IMR-90 (cell line): ENCODE measurements around the gene BAIAP2. TPM values are rescaled to one million over a fixed set of nuclear protein-coding genes. Genes with fewer than 3 reads are reported as not detected.

ENCODE experiments used
- ATAC-seq: fragments of 200-7000 bp; cut with Tn5 transposase; 2 replicates; pipeline ENCODE4 v1.9.1; 2020; ENCODE audit warnings: low read depth, mild to moderate bottlenecking, moderate library complexity
- BruUV-seq: library from RNA; stranded (reverse); fragments of 400-500 nt; replicated peaks from 2 replicates; lab custom pipeline; 2021; lab: Mats Ljungman, UMichigan
- CTCF ChIA-PET: fragments of 300-600 bp; formaldehyde crosslinking; extraction: SDS; loops from one replicate; lab custom pipeline; 2021; ENCODE audit warnings: antibody characterized with exemption; lab: Yijun Ruan, JAX
- POLR2A ChIA-PET: fragments of 300-600 bp; sonication (Branson Sonifier 250); formaldehyde crosslinking; loops from one replicate; lab custom pipeline; 2022; ENCODE audit warnings: antibody characterized with exemption; ENCODE audit not compliant: unreplicated experiment; lab: Charles Lee
- DNase-seq: peaks from one replicate; pipeline ENCODE4 v3.0.0; 2013
- H2AFZ ChIP-seq: replicated peaks from 2 replicates; pipeline ENCODE3; 2013; ENCODE audit warnings: low read length, mild to moderate bottlenecking; ENCODE audit not compliant: poor library complexity
- H2AK5ac ChIP-seq: 2 replicates; pipeline ENCODE4 v1.6.1; 2013; ENCODE audit warnings: low read depth, low read length, inconsistent platforms
- H2AK9ac ChIP-seq: replicated peaks from 2 replicates; pipeline ENCODE3; 2013; ENCODE audit warnings: mild to moderate bottlenecking, low read depth, low read length, moderate library complexity; ENCODE audit not compliant: poor library complexity
- H2BK120ac ChIP-seq: 2 replicates; pipeline ENCODE4 v1.6.1; 2013; ENCODE audit warnings: low read depth, low read length, inconsistent platforms
- H2BK15ac ChIP-seq: 3 replicates; pipeline ENCODE4 v1.6.1; 2013; ENCODE audit warnings: low read depth, low read length, inconsistent platforms
- H2BK20ac ChIP-seq: 2 replicates; pipeline ENCODE4 v1.6.1; 2013; ENCODE audit warnings: low read depth, mild to moderate bottlenecking, inconsistent platforms, low read length, moderate library complexity
- H2BK5ac ChIP-seq: 2 replicates; pipeline ENCODE4 v1.6.1; 2013; ENCODE audit warnings: mild to moderate bottlenecking, low read depth, low read length, inconsistent platforms; ENCODE audit not compliant: poor library complexity, severe bottlenecking
- H3K14ac ChIP-seq: replicated peaks from 2 replicates; pipeline ENCODE4 v1.6.1; 2013; ENCODE audit warnings: low read depth, low read length, inconsistent platforms
- H3K18ac ChIP-seq: 2 replicates; pipeline ENCODE4 v1.6.1; 2013; ENCODE audit warnings: low read depth, low read length, control low read depth
- H3K23ac ChIP-seq: 2 replicates; pipeline ENCODE4 v1.6.1; 2013; ENCODE audit warnings: low read depth, low read length, inconsistent platforms
- H3K27ac ChIP-seq: 2 replicates; pipeline ENCODE4 v1.5.1; 2013; ENCODE audit warnings: mild to moderate bottlenecking, control low read depth, low read length; ENCODE audit not compliant: insufficient read depth
- H3K27me3 ChIP-seq: 2 replicates; pipeline ENCODE4 v1.6.1; 2013; ENCODE audit warnings: low read length; ENCODE audit not compliant: control insufficient read depth, insufficient read depth
- H3K36me3 ChIP-seq: 2 replicates; pipeline ENCODE4 v1.6.1; 2013; ENCODE audit warnings: low read length, mixed read lengths; ENCODE audit not compliant: control insufficient read depth, insufficient read depth
- H3K4ac ChIP-seq: 2 replicates; pipeline ENCODE4 v1.6.1; 2013; ENCODE audit warnings: low read depth, low read length, inconsistent platforms
- H3K4me1 ChIP-seq: 2 replicates; pipeline ENCODE4 v1.6.1; 2013; ENCODE audit warnings: low read length, mixed read lengths; ENCODE audit not compliant: control insufficient read depth, insufficient read depth
- H3K4me2 ChIP-seq: 2 replicates; pipeline ENCODE4 v1.6.1; 2013; ENCODE audit warnings: low read depth, mild to moderate bottlenecking, control low read depth, low read length, moderate library complexity
- H3K4me3 ChIP-seq: 2 replicates; pipeline ENCODE4 v1.5.1; 2013; ENCODE audit warnings: low read depth, mild to moderate bottlenecking, control low read depth, low read length, moderate library complexity; ENCODE audit not compliant: insufficient read depth
- H3K56ac ChIP-seq: 2 replicates; pipeline ENCODE4 v1.6.1; 2013; ENCODE audit warnings: low read length, inconsistent platforms; ENCODE audit not compliant: insufficient read depth; ENCODE audit errors: extremely low read depth
- H3K79me1 ChIP-seq, 2 experiments: 2 replicates each; pipeline ENCODE4 v1.6.1; 2013; ENCODE audit warnings: low read length in 2 of 2, inconsistent platforms in 1 of 2, low read depth in 1 of 2
- H3K9ac ChIP-seq: 2 replicates; pipeline ENCODE4 v1.6.1; 2013; ENCODE audit warnings: low read depth, low read length, control low read depth
- H3K9me1 ChIP-seq: 2 replicates; pipeline ENCODE4 v1.6.1; 2013; ENCODE audit warnings: low read length, inconsistent platforms; ENCODE audit not compliant: insufficient read depth
- H3K9me3 ChIP-seq: 2 replicates; pipeline ENCODE4 v1.6.1; 2013; ENCODE audit warnings: low read length; ENCODE audit not compliant: control insufficient read depth, insufficient read depth
- H4K20me1 ChIP-seq: 2 replicates; pipeline ENCODE4 v1.6.1; 2013; ENCODE audit warnings: low read length, inconsistent platforms; ENCODE audit not compliant: insufficient read depth
- H4K5ac ChIP-seq: 2 replicates; pipeline ENCODE4 v1.6.1; 2013; ENCODE audit warnings: mild to moderate bottlenecking, low read depth, low read length, control low read depth
- H4K8ac ChIP-seq, 2 experiments: 2 replicates each; pipeline ENCODE4 v1.6.1; 2013; ENCODE audit warnings: low read depth in 2 of 2, low read length in 2 of 2, control low read depth in 1 of 2, inconsistent platforms in 1 of 2
- H4K91ac ChIP-seq: 2 replicates; pipeline ENCODE4 v1.6.1; 2013; ENCODE audit warnings: low read depth, low read length, inconsistent platforms; ENCODE audit not compliant: insufficient read depth
- ELK1 ChIP-seq: fragments of 150-350 bp; IDR thresholded peaks from 2 replicates; pipeline ENCODE4 v1.6.1; 2016; ENCODE audit warnings: low read depth, mild to moderate bottlenecking, low read length, moderate library complexity, borderline replicate concordance
- MAZ ChIP-seq: IDR thresholded peaks from 2 replicates; pipeline ENCODE4 v1.6.1; 2012; ENCODE audit warnings: low read depth, mild to moderate bottlenecking, low read length, improper control_type of control experiment, moderate library complexity, borderline replicate concordance
- NFE2L2 ChIP-seq: fragments of 150-350 bp; IDR thresholded peaks from 2 replicates; pipeline ENCODE4 v1.6.1; 2016; ENCODE audit warnings: low read depth, mild to moderate bottlenecking, low read length
- USF2 ChIP-seq: fragments of 150-350 bp; IDR thresholded peaks from 2 replicates; pipeline ENCODE4 v1.6.1; 2017; ENCODE audit warnings: mild to moderate bottlenecking, antibody characterized with exemption, low read length, low read depth
- WGBS, 2 experiments: methylation state at CpG; one replicate each; pipeline versions ENCODE4 v1.1.5 to v1.1.7; 2013; ENCODE audit warnings: missing lambda C conversion rate in 2 of 2; ENCODE audit not compliant: insufficient read length in 1 of 2; ENCODE audit errors: extremely low coverage in 2 of 2; 5-methylcytosine and 5-hydroxymethylcytosine counted together
- dilution Hi-C: fragments of 300-500 bp; cut with HindIII; formaldehyde crosslinking; loops from one replicate; pipeline ENCODE4 v1.14.3; 2018; ENCODE audit warnings: low sequenced_read_pairs; ENCODE audit not compliant: unreplicated experiment
- in situ Hi-C: fragments of 300-500 bp; cut with MboI; formaldehyde crosslinking; loops from 3 replicates; pipeline ENCODE4 v1.14.3; 2019; ENCODE audit warnings: low sequenced_read_pairs, inconsistent platforms, mixed read lengths
- intact Hi-C: fragments of 100-400 bp; cut with micrococcal nuclease; formaldehyde crosslinking; loops from 2 replicates; pipeline ENCODE4 v1.10.0; 2022
- polyA plus RNA-seq, 3 experiments: library from polyadenylated mRNA; depleted of rRNA; stranded (reverse); fragments of >200 nt; gene quantifications; 2 replicates each; pipeline ENCODE4 v1.2.3, GENCODE V29; 2012; ENCODE audit warnings: low replicate concordance in 1 of 3
- total RNA-seq: library from RNA; depleted of rRNA; stranded (reverse); fragments of >200 nt; gene quantifications from 2 replicates; pipeline ENCODE4 v1.2.3, GENCODE V29; 2012

The BAIAP2 gene
- total and polyA plus RNA-seq, 2 of the 4 experiments (the other 2 are of a cell fraction), result 18.3 to 32.6 TPM

- POLR2A ChIA-PET, result no interaction called here
- TF ChIP-seq MAZ (no peak), ELK1 (no peak), USF2 (no peak), NFE2L2 (no peak)
- DNase-seq (no peak), ATAC-seq (no peak)
- Histone ChIP-seq H3K56ac (no peak overlapping the region), H2AFZ (no peak overlapping the region), H3K9ac (no peak overlapping the region), H3K4me3 (no peak overlapping the region), H2AK5ac (no peak overlapping the region), H2BK15ac (no peak overlapping the region), H4K5ac (no peak overlapping the region), H2AK9ac (no peak overlapping the region), H3K4ac (no peak overlapping the region), H3K27me3 (peaks cover 31% of the 10 kb centered on the region), H3K36me3 (no peaks in the 10 kb centered on the region), H3K27ac (no peak overlapping the region), H3K9me1 (no peaks in the 10 kb centered on the region), H2BK20ac (no peak overlapping the region), H4K91ac (no peak overlapping the region), H3K4me2 (no peak overlapping the region), H2BK120ac (no peak overlapping the region), H4K8ac (no peak overlapping the region), H3K18ac (no peak overlapping the region), H2BK5ac (no peak overlapping the region), H3K23ac (no peak overlapping the region), H3K9me3 (no peaks in the 10 kb centered on the region), H3K14ac (no peak overlapping the region), H3K79me1 (no peaks in the 10 kb centered on the region), H4K20me1 (no peaks in the 10 kb centered on the region), H3K4me1 (no peaks in the 10 kb centered on the region)
- intact Hi-C loops (no loop called here), in situ Hi-C loops (no loop called here), dilution Hi-C loops (no loop called here)
- BruUV-seq, result no TSS peak
- WGBS, 2 experiments, result 93% methylated on average over 2 of the region's 8 CpGs; no CpG with 5 or more reads in 1 of the 2 experiments
- CTCF ChIA-PET, result interaction anchor here (0.6 to 1.2 kb wide), 2 partner anchors 9 to 82 kb away, joined by 3 to 4 read pairs; no protein-coding TSS in a partner anchor
Observed at GRCh38 chr17:81152288-81152828, 117.4 kb downstream of the BAIAP2 start.
